ENCODE results near the gene PLET1.

PLET1 gene

DNA sequence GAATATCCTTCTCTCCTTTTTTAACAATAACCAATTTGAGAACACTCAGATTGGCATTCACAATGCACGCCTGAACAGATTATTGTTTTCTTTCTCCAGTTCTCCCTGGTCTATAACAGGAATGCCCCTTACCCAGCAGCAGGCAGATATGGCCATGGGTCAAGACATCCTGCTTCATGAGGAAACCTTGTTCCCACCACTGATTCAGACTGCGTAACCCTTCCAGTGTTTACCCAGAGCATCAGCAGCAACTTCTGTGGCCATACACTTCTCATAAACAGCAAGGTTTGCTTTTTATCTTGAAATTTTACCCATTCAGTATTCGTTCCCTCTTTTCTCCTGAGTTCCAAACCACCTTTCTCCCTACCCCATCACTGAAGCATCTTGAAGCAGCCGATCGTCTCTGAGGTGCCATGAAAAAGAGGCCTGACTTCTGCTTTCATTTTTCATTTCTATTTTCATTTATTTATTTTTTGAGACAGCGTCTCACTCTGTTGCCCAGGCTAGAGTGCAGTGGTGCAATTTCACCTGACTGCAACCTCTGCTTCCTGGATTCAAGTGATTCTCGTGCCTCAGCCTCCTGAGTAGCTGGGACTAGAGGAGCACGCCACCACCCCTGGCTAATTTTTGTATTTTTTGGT is 24.8 kb downstream of the PLET1 start:
- H3K4me3 ChIP-seq (ENCODE audit: low read depth, low read length): no peak overlapping the region
- DNase-seq (ENCODE audit: low read depth): no peak
- TF ChIP-seq, protein P1, sequence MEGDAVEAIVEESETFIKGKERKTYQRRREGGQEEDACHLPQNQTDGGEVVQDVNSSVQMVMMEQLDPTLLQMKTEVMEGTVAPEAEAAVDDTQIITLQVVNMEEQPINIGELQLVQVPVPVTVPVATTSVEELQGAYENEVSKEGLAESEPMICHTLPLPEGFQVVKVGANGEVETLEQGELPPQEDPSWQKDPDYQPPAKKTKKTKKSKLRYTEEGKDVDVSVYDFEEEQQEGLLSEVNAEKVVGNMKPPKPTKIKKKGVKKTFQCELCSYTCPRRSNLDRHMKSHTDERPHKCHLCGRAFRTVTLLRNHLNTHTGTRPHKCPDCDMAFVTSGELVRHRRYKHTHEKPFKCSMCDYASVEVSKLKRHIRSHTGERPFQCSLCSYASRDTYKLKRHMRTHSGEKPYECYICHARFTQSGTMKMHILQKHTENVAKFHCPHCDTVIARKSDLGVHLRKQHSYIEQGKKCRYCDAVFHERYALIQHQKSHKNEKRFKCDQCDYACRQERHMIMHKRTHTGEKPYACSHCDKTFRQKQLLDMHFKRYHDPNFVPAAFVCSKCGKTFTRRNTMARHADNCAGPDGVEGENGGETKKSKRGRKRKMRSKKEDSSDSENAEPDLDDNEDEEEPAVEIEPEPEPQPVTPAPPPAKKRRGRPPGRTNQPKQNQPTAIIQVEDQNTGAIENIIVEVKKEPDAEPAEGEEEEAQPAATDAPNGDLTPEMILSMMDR (IDR thresholded peaks at IDR 0.05; ENCODE audit: low read depth, low read length): no peak

DNA sequence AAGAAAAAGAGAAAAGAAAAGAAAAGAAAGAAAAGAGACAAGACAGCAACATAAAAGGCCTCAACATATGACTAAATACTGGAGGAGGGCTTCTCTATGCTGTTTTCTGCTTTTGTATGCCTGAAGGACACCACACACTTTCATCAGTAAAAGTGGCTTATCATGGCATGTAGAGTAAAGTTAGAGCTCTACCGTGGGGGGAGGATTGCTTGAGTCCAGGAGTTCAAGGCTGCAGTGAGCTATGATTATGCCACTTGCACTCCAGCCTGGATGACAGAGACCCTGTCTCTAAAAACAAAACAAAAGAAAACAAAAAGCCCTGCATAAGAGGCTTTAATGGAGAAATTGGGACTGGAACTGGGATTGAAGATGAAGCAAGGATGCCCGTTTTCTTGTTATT is 28.7 kb downstream of the PLET1 start:
- TF ChIP-seq, protein P2, sequence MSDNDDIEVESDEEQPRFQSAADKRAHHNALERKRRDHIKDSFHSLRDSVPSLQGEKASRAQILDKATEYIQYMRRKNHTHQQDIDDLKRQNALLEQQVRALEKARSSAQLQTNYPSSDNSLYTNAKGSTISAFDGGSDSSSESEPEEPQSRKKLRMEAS (IDR thresholded peaks at IDR 0.05; ENCODE audit: low read depth, low read length): no peak
- TF ChIP-seq MYC (IDR thresholded peaks at IDR 0.05; ENCODE audit: low read depth, low read length) (no peak), POLR2A (IDR thresholded peaks at IDR 0.05; ENCODE audit: extremely low read depth, insufficient read length) (no peak)
- TF ChIP-seq, protein P1 (IDR thresholded peaks at IDR 0.05; ENCODE audit: low read depth, low read length): no peak
- no peak for DNase-seq (ENCODE audit: low read depth)
- no peak overlapping the region for H3K4me3 ChIP-seq (ENCODE audit: low read depth, low read length)

DNA sequence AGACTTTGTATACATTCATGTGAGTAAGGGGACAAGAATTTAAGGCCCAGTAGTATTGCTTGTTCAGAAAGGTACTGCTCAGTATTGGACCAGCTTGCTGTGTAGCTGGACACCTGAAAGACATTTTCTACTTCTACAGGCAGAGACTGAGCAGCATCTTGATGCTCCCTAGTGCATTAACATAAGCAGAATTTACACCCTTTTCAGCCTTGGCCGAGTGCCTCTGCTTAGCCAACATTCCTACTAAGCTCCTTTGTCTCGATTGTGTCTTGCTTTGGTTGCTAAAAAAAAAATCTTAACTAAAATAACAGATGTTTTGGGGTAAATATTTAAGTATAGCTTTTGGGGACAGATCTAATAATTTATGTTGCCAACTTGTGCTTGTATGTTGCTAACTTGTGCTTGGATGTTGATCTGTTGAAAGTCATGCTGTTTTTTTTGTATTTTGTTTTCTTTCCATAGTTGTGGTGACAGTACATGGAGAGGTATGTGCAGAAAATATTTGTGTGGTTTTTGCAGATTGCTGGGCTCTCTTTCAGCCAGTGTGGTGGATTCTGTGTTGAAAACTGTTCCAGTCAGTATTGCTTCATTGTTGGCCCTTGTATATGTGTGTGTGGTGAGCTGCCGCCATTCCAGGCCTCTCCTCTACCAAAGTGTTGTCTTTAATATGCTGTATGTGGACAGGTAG is 30.8 kb downstream of the PLET1 start:
- no peak for TF ChIP-seq MYC (IDR thresholded peaks at IDR 0.05; ENCODE audit: low read depth, low read length)
- TF ChIP-seq, protein P2 (IDR thresholded peaks at IDR 0.05; ENCODE audit: low read depth, low read length): no peak
- TF ChIP-seq POLR2A (IDR thresholded peaks at IDR 0.05; ENCODE audit: extremely low read depth, insufficient read length): no peak
- TF ChIP-seq, protein P1 (IDR thresholded peaks at IDR 0.05; ENCODE audit: low read depth, low read length): no peak
- no peak overlapping the region for H3K4me3 ChIP-seq (ENCODE audit: low read depth, low read length)
- DNase-seq (ENCODE audit: low read depth): no peak

DNA sequence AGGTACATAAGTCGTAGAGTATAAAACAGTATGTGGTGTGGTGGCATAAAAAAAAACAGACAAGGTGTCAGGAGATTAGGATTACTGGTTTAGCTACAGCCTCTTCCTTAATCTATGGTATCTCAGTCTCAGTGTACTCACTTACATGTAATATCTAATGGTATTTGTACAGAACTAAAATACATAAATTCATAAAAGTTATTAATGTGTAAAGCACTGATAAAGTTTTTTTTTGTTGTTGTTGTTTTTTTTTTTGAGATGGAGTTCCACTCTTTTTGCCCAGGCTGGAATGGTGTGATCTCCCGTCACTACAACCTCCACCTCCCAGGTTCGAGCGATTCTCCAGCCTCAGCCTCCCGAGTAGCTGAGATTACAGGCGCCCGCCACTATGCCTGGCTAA is 31.5 kb downstream of the PLET1 start:
- TF ChIP-seq POLR2A (IDR thresholded peaks at IDR 0.05; ENCODE audit: extremely low read depth, insufficient read length) (no peak), MYC (IDR thresholded peaks at IDR 0.05; ENCODE audit: low read depth, low read length) (no peak)
- TF ChIP-seq, protein P2 (IDR thresholded peaks at IDR 0.05; ENCODE audit: low read depth, low read length): no peak
- TF ChIP-seq, protein P1 (IDR thresholded peaks at IDR 0.05; ENCODE audit: low read depth, low read length): no peak
- no peak for DNase-seq (ENCODE audit: low read depth)
- no peak overlapping the region for H3K4me3 ChIP-seq (ENCODE audit: low read depth, low read length)

DNA sequence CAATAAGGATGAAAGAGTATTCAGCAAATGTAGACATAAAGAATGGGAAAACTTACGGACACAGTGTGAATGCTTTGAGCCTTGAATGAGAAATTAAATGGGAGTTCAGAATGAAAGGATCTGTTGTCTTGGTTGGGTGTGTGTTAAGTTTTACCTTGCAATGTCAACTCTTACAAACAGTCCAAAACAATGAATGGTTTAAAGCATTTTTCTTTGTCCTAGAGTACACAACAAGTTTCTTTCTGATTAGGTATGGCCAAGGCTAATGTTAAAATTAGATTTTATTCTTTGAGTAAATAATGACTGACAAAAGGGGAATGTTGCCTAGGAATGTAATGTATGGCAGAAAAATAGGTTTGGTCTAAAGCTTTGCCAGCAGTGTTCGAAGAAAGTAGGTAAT is 32.0 kb downstream of the PLET1 start:
- TF ChIP-seq, protein P2 (IDR thresholded peaks at IDR 0.05; ENCODE audit: low read depth, low read length): no peak
- TF ChIP-seq, protein P1 (IDR thresholded peaks at IDR 0.05; ENCODE audit: low read depth, low read length): no peak
- TF ChIP-seq MYC (IDR thresholded peaks at IDR 0.05; ENCODE audit: low read depth, low read length) (no peak), POLR2A (IDR thresholded peaks at IDR 0.05; ENCODE audit: extremely low read depth, insufficient read length) (no peak)
- no peak overlapping the region for H3K4me3 ChIP-seq (ENCODE audit: low read depth, low read length)
- DNase-seq (ENCODE audit: low read depth): no peak
